PFSK-1 (cell line): ENCODE measurements around the gene MED27.

Source experiments
- POLR2AphosphoS5 ChIP-seq: IDR thresholded peaks from 2 replicates; pipeline ENCODE4 v1.6.1; 2012; ENCODE audit warnings: low read depth, mild to moderate bottlenecking, control low read depth, low read length, moderate library complexity
- REST ChIP-seq, 2 experiments: IDR thresholded peaks; 2 replicates each; pipeline versions ENCODE4 v1.6.1 to v1.8.0; 2011 to 2012; ENCODE audit warnings: low read depth in 2 of 2, low read length in 2 of 2, control low read depth in 1 of 2, inconsistent platforms in 1 of 2, mild to moderate bottlenecking in 1 of 2, moderate library complexity in 1 of 2; ENCODE audit not compliant: insufficient read depth in 1 of 2
- SIN3A ChIP-seq: IDR thresholded peaks from 2 replicates; pipeline ENCODE4 v1.6.1; 2012; ENCODE audit warnings: mild to moderate bottlenecking, low read length, moderate library complexity, borderline replicate concordance; ENCODE audit not compliant: insufficient read depth
- TAF1 ChIP-seq: IDR thresholded peaks from 2 replicates; pipeline ENCODE4 v1.6.1; 2012; ENCODE audit warnings: low read length, control low read depth, borderline replicate concordance; ENCODE audit not compliant: insufficient read depth

GRCh38 chr9:131837316-131837715 lies 242.4 kb downstream of the MED27 start:
- TF ChIP-seq POLR2AphosphoS5 (no peak), SIN3A (no peak), REST (IDR thresholded peaks at IDR 0.05; ENCODE audit: insufficient read depth in 1 of 2, low read depth in 2 of 2, low read length in 2 of 2) (no peak), TAF1 (no peak)
